PFSK-1 (cell line): ENCODE results near the gene SPNS1.

Source experiments
- FOXP2 ChIP-seq: optimal IDR thresholded peaks from 2 replicates; pipeline ENCODE3; 2011; ENCODE audit warnings: borderline replicate concordance, control low read depth, inconsistent platforms; ENCODE audit not compliant: insufficient read depth; ENCODE audit errors: extremely low read length, extremely low read depth
- POLR2AphosphoS5 ChIP-seq: IDR thresholded peaks from 2 replicates; pipeline ENCODE4 v1.6.1; 2012; ENCODE audit warnings: low read depth, mild to moderate bottlenecking, control low read depth, low read length, moderate library complexity
- REST ChIP-seq, 2 experiments: IDR thresholded peaks; 2 replicates each; pipeline versions ENCODE4 v1.6.1 to v1.8.0; 2011 to 2012; ENCODE audit warnings: low read depth in 2 of 2, low read length in 2 of 2, control low read depth in 1 of 2, inconsistent platforms in 1 of 2, mild to moderate bottlenecking in 1 of 2, moderate library complexity in 1 of 2; ENCODE audit not compliant: insufficient read depth in 1 of 2
- SIN3A ChIP-seq: IDR thresholded peaks from 2 replicates; pipeline ENCODE4 v1.6.1; 2012; ENCODE audit warnings: mild to moderate bottlenecking, low read length, moderate library complexity, borderline replicate concordance; ENCODE audit not compliant: insufficient read depth
- TAF1 ChIP-seq: IDR thresholded peaks from 2 replicates; pipeline ENCODE4 v1.6.1; 2012; ENCODE audit warnings: low read length, control low read depth, borderline replicate concordance; ENCODE audit not compliant: insufficient read depth

GRCh38 chr16:28935924-28936783 lies 38.4 kb upstream of the SPNS1 start:
- no peak for TF ChIP-seq POLR2AphosphoS5
- TF ChIP-seq REST (IDR thresholded peaks at IDR 0.05; ENCODE audit: insufficient read depth in 1 of 2, low read depth in 2 of 2, low read length in 2 of 2): no peak
- no peak for TF ChIP-seq TAF1
- TF ChIP-seq SIN3A: no peak
- TF ChIP-seq FOXP2: no peak
